ENCODE data around the gene RPS8. TPM values are rescaled to one million over a fixed set of nuclear protein-coding genes. Genes with fewer than 3 reads are reported as not detected.
"Not testable (repeated sequence)": the region's sequence is repeated elsewhere in the genome, so short reads cannot be mapped to it uniquely, and the experiment has no call there.

Gene RPS8
- total and polyA plus RNA-seq, 7 experiments from 2014 or later = 954 to 3,409 (median 2,318) TPM

- intact Hi-C loops (cut with micrococcal nuclease); H3K9me3 ChIP-seq (ENCODE audit: control insufficient read depth in 2 of 3, low read length in 3 of 3); H3K27me3 ChIP-seq (ENCODE audit: control insufficient read depth in 2 of 2, insufficient read depth in 2 of 2, low read length in 2 of 2); H3K27me3 Mint-ChIP-seq; DNase-seq; H3K9me3 Mint-ChIP-seq; ATAC-seq; H3K36me3 ChIP-seq (ENCODE audit: control insufficient read depth in 2 of 3, insufficient read depth in 3 of 3, low read length in 3 of 3): not testable (repeated sequence)
- peak overlapping the region; percentile 8 for H3K4me3 ChIP-seq (ENCODE audit: low read length)
- Mint-ChIP-seq H3K36me3 (peaks cover 0 to 34% (median 6%) of the 10 kb centered on the region in 5 donors), H3K4me3 (peak overlapping the region in 9 of 10 donors; percentile 53 to 90 (median 79)), H3K27ac (peak overlapping the region; percentile 98 to 100 (median 99)), H3K4me1 (peaks cover 59 to 84% (median 71%) of the 10 kb centered on the region in 7 donors)
- H3K27ac ChIP-seq (ENCODE audit: low read depth, low read length) = peak overlapping the region; percentile 91
- peaks cover 61 to 70% of the 10 kb centered on the region in 2 donors for H3K4me1 ChIP-seq (ENCODE audit: control insufficient read depth in 2 of 2, insufficient read depth in 2 of 2, low read length in 2 of 2)
- POLR2A ChIA-PET = interaction anchor here (0.6 to 18.7 kb wide), 8 partner anchors 11 to 726 kb away, joined by 3 to 709 read pairs (median 22); partner anchors contain the start of genes BEST4, PLK3 and RPS8
- CTCF ChIA-PET = interaction anchor here (0.6 to 3.4 kb wide), 3 partner anchors 10 to 200 kb away, joined by 3 to 25 read pairs (median 3); partner anchors contain the start of genes HECTD3 and PLK3
Observed at GRCh38 chr1:44810762-44811105, 35.4 kb downstream of the RPS8 start.

DNA sequence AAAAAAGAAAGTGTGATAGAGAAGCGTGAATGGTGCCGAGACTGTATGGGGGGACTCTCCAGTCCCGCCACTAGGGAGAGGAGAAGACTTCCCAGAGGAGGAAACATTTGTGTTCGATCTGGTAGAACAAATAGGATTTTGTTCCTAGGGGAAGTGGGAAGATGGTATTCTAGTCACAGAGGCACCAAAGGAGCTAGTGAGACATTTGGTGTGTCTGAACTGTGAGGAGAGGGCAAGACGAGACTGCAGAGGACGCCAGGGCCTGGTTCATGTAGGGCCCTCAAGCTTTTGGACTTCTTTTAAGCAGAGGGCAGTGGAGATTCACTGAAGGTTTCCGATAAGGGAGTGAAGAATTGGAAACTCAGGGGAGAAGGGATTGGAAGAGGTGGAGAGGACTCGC is 35.9 kb downstream of the RPS8 start:
- Mint-ChIP-seq H3K9me3 (peaks cover 0 to 8% (median 0%) of the 10 kb centered on the region in 11 donors), H3K4me3 (peak overlapping the region; percentile 44 to 90 (median 60)), H3K4me1 (peaks cover 59 to 84% (median 70%) of the 10 kb centered on the region in 7 donors), H3K36me3 (peaks cover 0 to 34% (median 5%) of the 10 kb centered on the region in 5 donors), H3K27me3 (peaks cover 0 to 3% (median 0%) of the 10 kb centered on the region in 5 donors), H3K27ac (peak overlapping the region; percentile 98 to 100 (median 99))
- DNase-seq (no peak), ATAC-seq (no peak)
- intact Hi-C loops (cut with micrococcal nuclease) = no loop called here
- H3K9me3 ChIP-seq (ENCODE audit: control insufficient read depth in 2 of 3, low read length in 3 of 3) = no peaks in the 10 kb centered on the region
- ChIA-PET CTCF (interaction anchor here (0.9 to 1.3 kb wide), 2 partner anchors 26 to 82 kb away, joined by 3 read pairs; no protein-coding TSS in a partner anchor), POLR2A (interaction anchor here (0.7 to 18.7 kb wide), 9 partner anchors 11 to 726 kb away, joined by 3 to 709 read pairs (median 4); partner anchors contain the start of genes BEST4, EIF2B3 and PLK3)
- peaks cover 0 to 7% (median 0%) of the 10 kb centered on the region in 3 experiments for H3K36me3 ChIP-seq (ENCODE audit: control insufficient read depth in 2 of 3, insufficient read depth in 3 of 3, low read length in 3 of 3)
- H3K27ac ChIP-seq (ENCODE audit: low read depth, low read length) = peak overlapping the region; percentile 91
- peaks cover 61 to 70% of the 10 kb centered on the region in 2 donors for H3K4me1 ChIP-seq (ENCODE audit: control insufficient read depth in 2 of 2, insufficient read depth in 2 of 2, low read length in 2 of 2)
- no peak overlapping the region for H3K4me3 ChIP-seq (ENCODE audit: low read length)
- H3K27me3 ChIP-seq (ENCODE audit: control insufficient read depth in 2 of 2, insufficient read depth in 2 of 2, low read length in 2 of 2) = no peaks in the 10 kb centered on the region

- ChIA-PET POLR2A (interaction anchor here (0.8 to 18.7 kb wide), 17 partner anchors 11 to 491 kb away, joined by 3 to 709 read pairs (median 4); partner anchors contain the start of genes HECTD3, PLK3, RNU5D-1 and RPS8), CTCF (interaction anchor here (0.6 to 2.7 kb wide), 5 partner anchors 11 to 84 kb away, joined by 3 to 10 read pairs (median 3); partner anchors contain the start of gene PLK3)
- Histone ChIP-seq H3K4me3 (ENCODE audit: low read length) (peak overlapping the region; percentile 66), H3K4me1 (ENCODE audit: control insufficient read depth in 2 of 2, insufficient read depth in 2 of 2, low read length in 2 of 2) (peaks cover 45 to 56% of the 10 kb centered on the region in 2 donors), H3K36me3 (ENCODE audit: control insufficient read depth in 2 of 3, insufficient read depth in 3 of 3, low read length in 3 of 3) (no peaks in the 10 kb centered on the region), H3K27me3 (ENCODE audit: control insufficient read depth in 2 of 2, insufficient read depth in 2 of 2, low read length in 2 of 2) (no peaks in the 10 kb centered on the region), H3K27ac (ENCODE audit: low read depth, low read length) (peak overlapping the region; percentile 81), H3K9me3 (ENCODE audit: control insufficient read depth in 2 of 3, low read length in 3 of 3) (no peaks in the 10 kb centered on the region)
- intact Hi-C loops (cut with micrococcal nuclease) = no loop called here
- H3K4me1 Mint-ChIP-seq = peaks cover 52 to 77% (median 63%) of the 10 kb centered on the region in 7 donors
- DNase-seq (no peak), ATAC-seq (no peak)
- H3K9me3 Mint-ChIP-seq = peaks cover 0 to 8% (median 0%) of the 10 kb centered on the region in 11 donors
- peak overlapping the region in 9 of 10 donors; percentile 45 to 94 (median 89) for H3K4me3 Mint-ChIP-seq
- H3K27me3 Mint-ChIP-seq = peaks cover 0 to 3% (median 0%) of the 10 kb centered on the region in 5 donors
- peaks cover 0 to 29% (median 0%) of the 10 kb centered on the region in 5 donors for H3K36me3 Mint-ChIP-seq
- H3K27ac Mint-ChIP-seq = peak overlapping the region in 8 of 9 donors; percentile 95 to 100 (median 99)
Observed at GRCh38 chr1:44812822-44813543, 37.6 kb downstream of the RPS8 start.

DNA sequence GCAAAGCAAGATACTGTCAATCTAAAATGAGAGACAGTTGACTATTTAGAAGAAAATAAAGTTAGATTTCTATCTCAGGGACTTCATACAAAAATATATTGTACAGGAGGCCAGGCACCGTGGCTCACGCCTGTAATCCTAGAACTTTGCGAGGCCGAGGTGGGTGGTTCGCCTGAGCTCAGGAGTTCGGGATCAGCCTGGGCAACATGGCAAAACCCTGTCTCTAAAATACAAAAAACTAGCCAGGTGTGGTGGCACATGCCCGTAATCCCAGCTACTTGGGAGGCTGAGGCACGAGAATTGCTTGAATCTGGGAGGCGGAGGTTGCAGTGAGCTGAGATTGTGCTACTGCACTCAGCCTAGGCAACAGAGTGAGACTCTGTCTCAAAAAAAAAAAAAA is 40.6 kb downstream of the RPS8 start:
- H3K4me3 Mint-ChIP-seq = peak overlapping the region in 3 of 10 donors; percentile 51 to 89 (median 89)
- H3K27ac ChIP-seq (ENCODE audit: low read depth, low read length); H3K9me3 ChIP-seq (ENCODE audit: control insufficient read depth in 2 of 3, low read length in 3 of 3); ATAC-seq; H3K4me3 ChIP-seq (ENCODE audit: low read length); intact Hi-C loops (cut with micrococcal nuclease); H3K27me3 ChIP-seq (ENCODE audit: control insufficient read depth in 2 of 2, insufficient read depth in 2 of 2, low read length in 2 of 2); H3K36me3 ChIP-seq (ENCODE audit: control insufficient read depth in 2 of 3, insufficient read depth in 3 of 3, low read length in 3 of 3); H3K27me3 Mint-ChIP-seq; H3K9me3 Mint-ChIP-seq: not testable (repeated sequence)
- CTCF ChIA-PET = interaction anchor here (0.7 kb wide), 1 partner anchor 9 kb away, joined by 4 read pairs; the partner anchor contains the start of gene DYNLT4
- H3K4me1 ChIP-seq (ENCODE audit: control insufficient read depth in 2 of 2, insufficient read depth in 2 of 2, low read length in 2 of 2) = peaks cover 15 to 45% of the 10 kb centered on the region in 2 donors
- H3K4me1 Mint-ChIP-seq = peaks cover 50 to 72% (median 60%) of the 10 kb centered on the region in 7 donors
- POLR2A ChIA-PET = interaction anchor here (1.3 to 18.7 kb wide), 4 partner anchors 8 to 29 kb away, joined by 3 to 709 read pairs (median 161); partner anchors contain the start of gene PLK3
- peak overlapping the region in 6 of 9 donors; percentile 20 to 97 (median 96) for H3K27ac Mint-ChIP-seq
- peak in 1 of 9 donors; percentile 4 for DNase-seq
- H3K36me3 Mint-ChIP-seq = peaks cover 0 to 24% (median 0%) of the 10 kb centered on the region in 5 donors

DNA sequence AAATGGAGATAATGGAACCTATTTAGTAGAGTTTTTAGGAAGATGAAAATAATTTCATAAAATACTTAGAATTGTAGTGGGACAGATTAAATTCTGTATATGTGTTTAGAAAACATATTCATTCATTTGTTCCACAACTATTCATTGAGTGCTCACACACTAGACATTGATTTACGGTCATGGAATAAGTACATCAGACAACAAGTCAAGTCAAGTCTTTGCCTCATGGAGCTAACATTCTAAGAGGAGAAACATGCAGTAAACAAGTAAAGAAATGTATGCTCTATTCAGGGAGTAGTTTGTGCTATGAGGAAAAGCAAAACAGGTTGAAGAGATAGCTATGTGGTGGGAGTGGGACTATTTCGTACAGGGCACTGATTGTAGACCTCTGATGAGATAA is 42.0 kb downstream of the RPS8 start:
- CTCF ChIA-PET = interaction anchor here (1.1 to 2.9 kb wide), 2 partner anchors 9 to 30 kb away, joined by 4 to 34 read pairs; partner anchors contain the start of genes BEST4, BTBD19 and DYNLT4
- intact Hi-C loops (cut with micrococcal nuclease) = no loop called here
- Histone ChIP-seq H3K36me3 (ENCODE audit: control insufficient read depth in 2 of 3, insufficient read depth in 3 of 3, low read length in 3 of 3) (no peaks in the 10 kb centered on the region), H3K4me3 (ENCODE audit: low read length) (no peak overlapping the region), H3K27me3 (ENCODE audit: control insufficient read depth in 2 of 2, insufficient read depth in 2 of 2, low read length in 2 of 2) (no peaks in the 10 kb centered on the region), H3K4me1 (ENCODE audit: control insufficient read depth in 2 of 2, insufficient read depth in 2 of 2, low read length in 2 of 2) (peaks cover 8 to 33% of the 10 kb centered on the region in 2 donors), H3K9me3 (ENCODE audit: control insufficient read depth in 2 of 3, low read length in 3 of 3) (no peaks in the 10 kb centered on the region), H3K27ac (ENCODE audit: low read depth, low read length) (no peak overlapping the region)
- DNase-seq (peak in 1 of 9 donors; percentile 8), ATAC-seq (no peak)
- peaks cover 0 to 18% (median 0%) of the 10 kb centered on the region in 5 donors for H3K36me3 Mint-ChIP-seq
- POLR2A ChIA-PET = interaction anchor here (1.2 to 14.4 kb wide), 8 partner anchors 10 to 195 kb away, joined by 4 to 709 read pairs (median 44); partner anchors contain the start of genes BEST4, BTBD19, DYNLT4 and HECTD3
- H3K4me1 Mint-ChIP-seq = peaks cover 39 to 63% (median 55%) of the 10 kb centered on the region in 7 donors
- H3K4me3 Mint-ChIP-seq = peak overlapping the region; percentile 1 to 95 (median 61)
- peak overlapping the region in 8 of 9 donors; percentile 74 to 100 (median 93) for H3K27ac Mint-ChIP-seq
- peaks cover 0 to 3% (median 0%) of the 10 kb centered on the region in 11 donors for H3K9me3 Mint-ChIP-seq
- H3K27me3 Mint-ChIP-seq = no peaks in the 10 kb centered on the region

All from naive thymus-derived CD4-positive, alpha-beta T cell (primary cell).